ENCODE results near the gene HORMAD2.

Gene HORMAD2

GRCh38 chr22:30161051-30161469, 80.8 kb downstream of the HORMAD2 start:
- no peak overlapping the region for H3K4me3 ChIP-seq (ENCODE audit: low read depth, low read length)
- in situ Hi-C loops (cut with HindIII; ENCODE audit: low sequenced_read_pairs): no loop called here
- DNase-seq (ENCODE audit: low read depth, low spot score): no peak
- no peak for TF ChIP-seq CTCF (IDR thresholded peaks at IDR 0.05; ENCODE audit: low read depth, low read length)

GRCh38 chr22:30167296-30167695, 87.0 kb downstream of the HORMAD2 start:
- TF ChIP-seq CTCF (IDR thresholded peaks at IDR 0.05; ENCODE audit: low read depth, low read length): no peak
- no peak for DNase-seq (ENCODE audit: low read depth, low spot score)
- in situ Hi-C loops (cut with HindIII; ENCODE audit: low sequenced_read_pairs): no loop called here

GRCh38 chr22:30167734-30168133, 87.5 kb downstream of the HORMAD2 start:
- in situ Hi-C loops (cut with HindIII; ENCODE audit: low sequenced_read_pairs): no loop called here
- DNase-seq (ENCODE audit: low read depth, low spot score): no peak
- TF ChIP-seq CTCF (IDR thresholded peaks at IDR 0.05; ENCODE audit: low read depth, low read length): no peak
- no peak overlapping the region for H3K4me3 ChIP-seq (ENCODE audit: low read depth, low read length)

More at GRCh38 chr22:30167296-30167695, 87.0 kb downstream of the HORMAD2 start:
- no peak overlapping the region for H3K4me3 ChIP-seq (ENCODE audit: low read depth, low read length)

- no peak overlapping the region for H3K4me3 ChIP-seq (ENCODE audit: low read depth, low read length)
- TF ChIP-seq CTCF (IDR thresholded peaks at IDR 0.05; ENCODE audit: low read depth, low read length): no peak
- in situ Hi-C loops (cut with HindIII; ENCODE audit: low sequenced_read_pairs): no loop called here
- no peak for DNase-seq (ENCODE audit: low read depth, low spot score)
Measured at GRCh38 chr22:30169002-30169401, 88.7 kb downstream of the HORMAD2 start.

- TF ChIP-seq CTCF (IDR thresholded peaks at IDR 0.05; ENCODE audit: low read depth, low read length): no peak
- H3K4me3 ChIP-seq (ENCODE audit: low read depth, low read length): no peak overlapping the region
- in situ Hi-C loops (cut with HindIII; ENCODE audit: low sequenced_read_pairs): no loop called here
- DNase-seq (ENCODE audit: low read depth, low spot score): no peak
Measured at GRCh38 chr22:30170129-30170528, 89.9 kb downstream of the HORMAD2 start.

- TF ChIP-seq CTCF (IDR thresholded peaks at IDR 0.05; ENCODE audit: low read depth, low read length): no peak
- in situ Hi-C loops (cut with HindIII; ENCODE audit: low sequenced_read_pairs): no loop called here
- DNase-seq (ENCODE audit: low read depth, low spot score): no peak
- no peak overlapping the region for H3K4me3 ChIP-seq (ENCODE audit: low read depth, low read length)
Measured at GRCh38 chr22:30171008-30171407, 90.7 kb downstream of the HORMAD2 start.

Measured in astrocyte of the spinal cord (primary cell).